Dermis blood vessel endothelial cell (primary cell): ENCODE measurements around the gene SYCE1. TPM values are rescaled to one million over a fixed set of nuclear protein-coding genes. Genes with fewer than 3 reads are reported as not detected.
"Not testable (repeated sequence)": the region's sequence is repeated elsewhere in the genome, so short reads cannot be mapped to it uniquely, and the experiment has no call there.

Experiments used
- DNase-seq: peaks from one replicate; pipeline ENCODE4 v3.0.0; 2010
- total RNA-seq: library from RNA; depleted of rRNA; stranded (reverse); fragments of >200 nt; gene quantifications from 2 replicates; pipeline ENCODE4 v1.2.3, GENCODE V29; 2014

The SYCE1 gene, protein sequence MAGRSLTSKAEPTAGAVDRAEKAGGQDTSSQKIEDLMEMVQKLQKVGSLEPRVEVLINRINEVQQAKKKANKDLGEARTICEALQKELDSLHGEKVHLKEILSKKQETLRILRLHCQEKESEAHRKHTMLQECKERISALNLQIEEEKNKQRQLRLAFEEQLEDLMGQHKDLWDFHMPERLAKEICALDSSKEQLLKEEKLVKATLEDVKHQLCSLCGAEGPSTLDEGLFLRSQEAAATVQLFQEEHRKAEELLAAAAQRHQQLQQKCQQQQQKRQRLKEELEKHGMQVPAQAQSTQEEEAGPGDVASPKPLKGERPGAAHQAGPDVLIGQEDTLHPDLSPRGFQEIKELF
- not detected in 2 replicates for total RNA-seq

GRCh38 chr10:133565441-133566294 is at the start of gene SYCE1:
TSS of gene SYCE1 (minus strand) at chr10:133565583. CDS start at chr10:133565529, 54 bp downstream.
- DNase-seq: no peak

DNA sequence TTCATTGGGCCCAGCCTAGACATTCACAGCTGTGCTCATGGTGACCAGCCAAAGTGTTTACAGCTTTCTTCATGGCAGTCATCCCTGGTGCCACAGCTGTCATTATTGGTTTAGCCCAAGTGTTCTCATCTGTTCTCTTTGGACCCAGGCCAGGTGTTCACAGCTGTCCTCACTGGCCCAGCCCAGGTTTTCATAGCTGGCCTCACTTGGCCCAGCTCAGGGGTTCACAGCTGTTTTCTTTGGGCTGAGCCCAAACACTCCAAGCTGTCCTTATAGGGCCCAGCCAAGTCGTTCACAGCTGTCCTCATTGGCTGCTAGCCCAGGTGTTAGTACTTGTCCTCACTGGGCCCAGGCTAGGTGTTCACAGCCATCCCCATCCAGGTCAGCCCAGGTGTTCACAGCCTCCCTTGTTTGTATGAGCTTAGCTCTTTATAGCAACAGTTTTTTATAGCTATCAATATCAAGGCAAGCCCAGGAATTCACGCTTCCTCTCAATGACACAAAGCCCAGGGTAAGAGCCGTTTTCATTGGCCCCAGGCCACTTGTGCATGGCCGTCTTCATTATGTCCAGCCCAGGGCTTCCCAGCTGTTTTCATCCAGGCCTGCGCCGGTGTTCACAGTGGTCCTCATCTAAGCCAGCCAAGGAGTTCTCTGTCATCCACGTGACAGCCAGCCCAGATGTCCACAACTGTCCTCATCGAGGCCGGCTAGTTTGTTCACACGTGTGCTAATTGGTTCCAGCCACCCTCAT is 49.6 kb upstream of the SYCE1 start:
- DNase-seq: no peak

DNA sequence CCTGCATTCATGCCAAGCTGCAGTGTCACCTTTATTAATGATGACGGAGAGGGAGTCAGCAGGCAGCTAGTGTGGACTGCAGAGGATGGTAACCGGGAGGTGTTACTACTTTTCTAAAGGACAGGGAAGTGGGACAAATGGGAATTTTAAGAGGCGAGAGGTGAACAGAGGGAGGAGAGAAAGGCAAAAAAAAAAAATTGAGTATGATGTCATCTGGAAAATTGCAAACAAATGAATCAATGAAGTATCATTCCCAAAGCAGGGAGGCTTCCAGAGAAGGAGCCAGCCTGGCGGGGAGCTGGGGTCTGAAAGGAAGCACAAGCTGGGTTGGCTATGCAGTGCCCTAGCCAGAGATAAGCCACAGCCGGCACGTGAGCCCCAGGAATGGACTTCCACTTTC is 48.3 kb upstream of the SYCE1 start:
- DNase-seq: no peak

- no peak for DNase-seq
These were observed 45.7 kb upstream of the SYCE1 start for GRCh38 chr10:133611079-133611478.

- DNase-seq: peak; percentile 26
These were observed 43.5 kb upstream of the SYCE1 start for GRCh38 chr10:133608855-133609254.

DNA sequence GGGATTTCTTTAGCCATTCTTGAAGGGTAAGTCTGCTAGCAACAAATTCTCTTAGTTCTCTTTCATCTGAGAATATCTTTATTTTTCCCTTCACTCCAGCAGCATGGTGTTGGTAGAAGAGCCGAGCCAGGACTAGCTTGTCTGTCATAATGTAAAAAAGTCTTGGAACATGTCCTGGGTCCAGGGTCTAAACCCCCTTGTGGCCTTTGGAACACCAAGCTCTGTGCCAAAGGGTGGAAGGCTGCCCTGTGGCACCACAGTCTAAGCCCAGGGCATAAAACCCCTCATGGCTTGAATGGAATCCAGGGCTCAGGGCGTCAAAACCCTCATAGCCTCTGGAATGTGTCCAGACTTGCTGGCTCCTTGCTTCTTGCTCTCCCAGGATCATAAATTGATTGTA is 38.1 kb upstream of the SYCE1 start:
- not testable (repeated sequence) for DNase-seq

GRCh38 chr10:133600657-133601056 is 35.3 kb upstream of the SYCE1 start:
- no peak for DNase-seq

- not testable (repeated sequence) for DNase-seq
These were observed 34.5 kb upstream of the SYCE1 start for GRCh38 chr10:133599869-133600268.

DNA sequence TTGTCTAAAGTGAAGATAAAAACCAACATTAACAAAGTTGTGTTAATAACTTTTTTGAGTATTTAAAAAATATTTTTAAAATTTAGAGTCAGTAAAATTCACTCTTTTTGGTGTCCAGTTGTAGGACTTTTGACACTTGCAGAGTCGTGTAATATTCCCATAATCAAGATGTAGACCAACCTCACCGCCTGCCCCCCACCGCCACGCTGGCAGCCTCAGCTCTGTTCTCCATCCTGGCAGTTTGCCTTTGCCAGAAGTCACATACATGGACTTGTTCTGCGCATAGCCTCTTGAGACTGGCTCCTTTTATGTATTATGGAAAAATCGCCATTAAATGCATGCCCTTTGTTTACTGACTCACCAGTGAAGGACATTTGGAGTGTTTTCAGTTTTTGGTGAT is 27.3 kb upstream of the SYCE1 start:
- DNase-seq: no peak

GRCh38 chr10:133590970-133591359 is 25.6 kb upstream of the SYCE1 start:
- no peak for DNase-seq

DNA sequence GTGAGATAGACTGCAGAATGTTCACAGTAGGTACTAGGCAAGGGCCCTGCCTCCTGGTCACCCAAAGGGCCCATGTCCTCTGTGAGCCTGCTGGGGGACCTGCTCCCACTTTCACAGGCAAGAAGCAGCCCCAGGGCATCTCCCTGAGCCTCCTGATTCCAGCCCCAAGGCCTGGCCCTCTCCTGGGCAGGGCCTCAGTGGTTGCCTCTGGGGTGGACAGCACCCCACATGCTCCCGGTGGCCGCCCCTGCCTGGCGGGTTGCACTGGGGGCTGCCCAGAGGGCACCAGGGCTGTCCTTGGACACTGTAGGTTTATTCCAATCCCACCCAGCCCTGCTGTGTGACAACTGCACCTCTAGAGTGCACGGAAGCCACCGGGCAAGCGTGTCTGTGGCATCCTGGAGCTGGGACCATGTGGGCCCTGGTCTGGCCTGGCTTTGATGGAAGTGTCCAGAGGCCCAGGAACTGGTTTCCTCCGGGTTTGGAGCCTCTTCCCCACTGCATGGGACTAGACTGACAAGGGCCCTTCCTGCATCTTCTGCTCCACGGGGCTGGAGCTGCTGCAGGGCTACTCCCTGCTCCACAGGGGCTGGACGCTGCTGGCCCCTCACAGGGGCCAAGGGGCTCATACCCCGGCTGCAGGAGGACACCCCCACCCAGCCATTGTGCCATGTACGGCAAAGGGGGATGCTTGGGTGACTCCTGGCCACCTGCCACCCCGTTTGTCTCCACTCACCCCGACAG is 25.0 kb upstream of the SYCE1 start:
- DNase-seq: no peak

DNA sequence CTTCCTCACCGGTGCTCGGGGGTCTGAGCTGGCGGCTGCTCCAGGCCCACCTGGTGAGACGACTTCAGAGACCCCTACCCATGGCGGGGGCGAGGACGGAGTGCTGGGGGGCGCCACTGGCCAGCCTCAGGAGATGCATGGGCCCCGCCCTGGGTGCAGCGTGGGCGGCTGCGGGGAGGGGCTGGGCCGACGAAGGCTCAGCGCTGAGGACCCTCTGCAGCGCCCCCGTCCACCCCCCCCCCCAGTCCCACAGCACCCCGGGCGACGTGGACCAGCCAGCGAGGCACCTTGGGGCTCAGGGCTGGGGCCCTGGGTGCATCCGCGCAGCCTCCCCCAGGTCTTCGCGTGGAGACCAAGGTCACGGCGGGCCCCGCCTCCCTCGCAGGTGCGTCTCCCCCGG is 11.7 kb upstream of the SYCE1 start:
- not testable (repeated sequence) for DNase-seq

- not testable (repeated sequence) for DNase-seq
These were observed 8.1 kb upstream of the SYCE1 start for GRCh38 chr10:133573460-133573859.

DNA sequence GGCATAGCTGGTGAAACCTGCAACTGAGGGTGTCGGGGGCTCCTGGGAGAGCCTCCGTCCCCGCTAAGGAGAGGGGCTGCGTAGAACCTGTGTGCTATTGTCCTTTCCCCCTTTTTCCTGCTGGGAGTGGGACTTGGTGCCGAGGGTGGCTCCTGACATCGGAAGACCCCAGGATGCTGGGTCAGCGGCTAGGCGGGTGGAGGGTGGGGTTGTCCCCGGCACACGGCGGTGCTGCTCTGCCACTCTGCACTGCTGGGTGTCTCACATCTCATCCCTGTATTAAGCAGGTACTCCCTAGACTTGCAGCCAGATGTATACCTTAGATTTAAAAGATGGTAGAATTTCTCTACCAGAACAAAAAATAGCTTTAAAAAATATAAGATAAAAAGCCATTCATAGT is 6.7 kb upstream of the SYCE1 start:
- not testable (repeated sequence) for DNase-seq

GRCh38 chr10:133569801-133570200 is 4.4 kb upstream of the SYCE1 start:
- not testable (repeated sequence) for DNase-seq

- DNase-seq: not testable (repeated sequence)
These were observed 3.6 kb upstream of the SYCE1 start for GRCh38 chr10:133568831-133569527.

DNA sequence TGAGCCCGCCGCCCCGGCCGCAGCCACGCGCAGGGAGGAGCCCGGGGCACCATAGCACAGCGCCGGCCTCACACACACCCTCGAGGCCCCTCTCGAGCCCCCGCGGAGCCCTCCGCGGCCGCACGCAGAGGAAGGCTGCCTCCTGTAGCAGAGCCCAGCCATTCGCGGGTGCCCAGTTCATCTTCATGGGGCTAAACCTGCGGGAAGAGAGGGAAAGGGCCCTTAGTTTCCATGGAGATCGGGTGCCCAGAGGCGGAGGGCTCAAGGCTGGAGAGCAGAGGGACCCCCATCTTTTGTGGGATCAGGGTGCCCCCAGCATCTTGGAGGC is 2.9 kb upstream of the SYCE1 start:
- DNase-seq: no peak

DNA sequence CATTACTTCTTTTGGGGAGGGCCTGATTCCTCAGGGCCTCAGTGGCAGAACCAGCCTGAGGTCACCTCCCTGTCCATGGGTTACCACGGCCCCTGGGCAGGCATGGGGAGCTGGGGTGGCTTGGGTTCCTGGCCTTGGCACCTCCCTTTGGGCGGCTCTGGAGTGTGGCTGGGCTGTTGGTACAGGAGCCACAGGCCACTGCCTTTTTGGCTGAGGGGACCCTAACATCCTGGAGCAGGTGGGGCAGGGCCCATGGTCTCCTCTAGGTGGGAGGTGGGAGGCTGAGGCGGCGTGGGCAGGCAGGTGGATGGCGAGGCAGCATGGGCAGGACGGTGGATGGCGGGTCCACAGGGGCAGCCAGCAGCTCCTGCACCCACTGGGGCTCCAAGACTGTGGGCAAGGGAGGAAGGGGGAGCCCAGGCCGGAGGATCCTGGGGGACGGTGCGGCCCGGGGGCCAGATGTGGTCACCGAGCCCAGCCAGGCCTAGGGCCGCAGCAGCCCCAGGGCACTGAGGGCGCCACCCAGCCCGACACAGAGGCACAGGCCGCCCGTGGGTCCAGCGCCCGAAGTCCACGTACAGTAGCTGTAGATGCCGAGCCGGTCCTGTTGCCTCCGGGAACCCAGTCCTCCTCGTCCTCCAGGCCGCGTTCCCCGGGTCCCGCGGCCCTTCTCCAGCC is 2.4 kb upstream of the SYCE1 start:
- no peak for DNase-seq

DNA sequence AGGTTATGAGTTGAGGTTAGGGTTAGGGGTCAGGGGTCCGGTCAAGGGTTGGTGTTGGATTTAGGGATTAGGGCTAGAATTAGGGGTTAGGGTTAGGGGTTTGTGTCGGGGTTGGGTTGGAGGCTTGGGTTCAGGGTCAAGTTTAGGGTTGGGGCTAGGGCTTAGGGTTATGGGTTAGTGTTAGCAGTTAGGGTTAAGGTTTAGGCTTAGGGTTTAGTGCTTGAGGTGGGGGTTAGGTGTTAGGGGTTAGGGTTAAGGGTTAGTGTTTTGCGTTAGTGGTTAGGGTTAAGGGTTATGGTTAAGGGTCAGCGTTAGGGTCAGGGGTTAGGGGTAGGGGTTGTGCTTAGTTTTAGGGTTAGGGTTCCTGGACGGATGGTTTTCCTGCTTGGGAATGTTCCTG is 1.7 kb upstream of the SYCE1 start:
- no peak for DNase-seq

DNA sequence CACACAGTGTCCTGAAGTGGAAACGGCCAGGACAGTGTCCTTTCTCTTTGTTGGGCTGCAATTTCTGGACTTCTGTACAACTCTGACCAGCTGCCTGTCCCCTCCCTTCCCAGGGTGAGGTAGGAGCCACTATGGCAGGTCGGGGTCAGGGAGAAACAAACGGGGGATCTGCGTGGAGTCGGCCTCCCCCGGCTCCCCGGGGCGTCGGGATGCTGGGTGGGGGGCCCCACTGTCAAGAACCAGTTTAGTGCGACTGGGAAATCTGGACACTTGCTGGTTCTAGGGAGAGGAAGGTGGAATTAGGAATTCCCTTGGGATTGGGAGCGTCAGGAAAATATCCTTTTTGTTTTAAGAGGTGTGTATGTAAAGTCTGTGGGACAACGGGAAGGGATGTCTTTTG is 567 bp downstream of the SYCE1 start:
- DNase-seq: no peak

- no peak for DNase-seq
These were observed 6.2 kb downstream of the SYCE1 start for GRCh38 chr10:133559216-133559615.
